Activated gamma-delta T cell treated with Interleukin-2 at 50 U/mL for 16 hours (primary cell): ENCODE results near the gene RASAL1.
A peak's percentile ranks its signal among the peaks of the same experiment; 100 is the strongest.

Experiments used
- DNase-seq: peaks from one replicate; pipeline ENCODE4 v3.0.0-alpha.2; 2020

RASAL1 gene

GRCh38 chr12:113162102-113163029, 26.8 kb upstream of the RASAL1 start:
- DNase-seq = no peak

- no peak for DNase-seq
Observed at GRCh38 chr12:113161415-113162016, 26.0 kb upstream of the RASAL1 start.

GRCh38 chr12:113159937-113160336, 24.4 kb upstream of the RASAL1 start:
- no peak for DNase-seq

GRCh38 chr12:113158439-113159203, 23.1 kb upstream of the RASAL1 start:
- no peak for DNase-seq

GRCh38 chr12:113157218-113157859, 21.8 kb upstream of the RASAL1 start:
- DNase-seq = no peak

DNA sequence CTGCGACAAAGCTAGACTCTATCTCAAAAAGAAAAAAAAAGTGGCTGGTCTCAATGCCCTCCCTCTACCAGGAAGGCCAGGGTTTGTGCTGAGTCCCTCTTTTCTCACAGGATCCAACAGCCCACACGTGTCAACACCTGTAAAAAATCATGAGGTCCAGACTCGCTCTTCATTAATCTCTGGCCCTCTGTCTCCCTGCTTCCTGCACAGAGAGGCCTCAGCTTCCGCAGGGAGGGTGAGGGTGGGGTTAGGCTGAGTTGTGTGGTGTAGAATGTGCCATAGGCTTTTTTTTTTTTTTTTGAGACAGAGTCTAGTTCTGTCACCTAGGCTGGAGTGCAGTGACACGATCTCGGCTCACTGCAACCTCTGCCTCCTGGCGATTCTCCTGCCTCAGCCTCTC, 20.1 kb upstream of the RASAL1 start:
- DNase-seq = no peak

GRCh38 chr12:113155060-113155459, 19.5 kb upstream of the RASAL1 start:
- no peak for DNase-seq

DNA sequence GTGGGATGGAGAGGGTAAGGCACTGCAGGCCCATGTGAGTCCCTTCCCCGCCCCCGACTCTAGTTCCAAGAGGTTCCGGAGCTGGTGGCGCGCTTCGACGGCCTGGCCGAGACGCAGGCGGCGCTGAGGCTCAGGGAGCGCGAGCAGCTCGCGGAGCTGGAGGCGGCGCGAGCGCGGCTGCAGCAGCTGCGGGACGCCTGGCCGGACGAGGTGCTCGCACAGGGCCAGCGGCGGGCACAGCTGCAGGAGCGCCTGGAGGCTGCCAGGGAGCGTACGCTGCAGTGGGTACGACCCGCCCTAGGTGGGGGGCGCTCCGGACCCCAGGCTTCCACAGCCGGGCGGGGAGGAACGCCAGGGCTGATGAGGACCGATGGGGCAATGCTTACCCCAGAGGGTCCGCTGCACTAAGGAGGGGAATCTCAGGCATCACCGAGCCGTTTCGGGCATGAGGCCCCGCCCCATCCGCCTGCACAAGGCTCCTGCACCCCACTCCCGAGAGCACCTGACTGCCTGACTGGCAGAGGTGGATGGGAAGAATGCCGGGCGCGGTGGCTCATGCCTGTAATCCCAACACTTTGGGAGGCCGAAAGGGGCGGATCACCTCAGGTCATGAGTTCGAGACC, 18.9 kb upstream of the RASAL1 start:
- no peak for DNase-seq

DNA sequence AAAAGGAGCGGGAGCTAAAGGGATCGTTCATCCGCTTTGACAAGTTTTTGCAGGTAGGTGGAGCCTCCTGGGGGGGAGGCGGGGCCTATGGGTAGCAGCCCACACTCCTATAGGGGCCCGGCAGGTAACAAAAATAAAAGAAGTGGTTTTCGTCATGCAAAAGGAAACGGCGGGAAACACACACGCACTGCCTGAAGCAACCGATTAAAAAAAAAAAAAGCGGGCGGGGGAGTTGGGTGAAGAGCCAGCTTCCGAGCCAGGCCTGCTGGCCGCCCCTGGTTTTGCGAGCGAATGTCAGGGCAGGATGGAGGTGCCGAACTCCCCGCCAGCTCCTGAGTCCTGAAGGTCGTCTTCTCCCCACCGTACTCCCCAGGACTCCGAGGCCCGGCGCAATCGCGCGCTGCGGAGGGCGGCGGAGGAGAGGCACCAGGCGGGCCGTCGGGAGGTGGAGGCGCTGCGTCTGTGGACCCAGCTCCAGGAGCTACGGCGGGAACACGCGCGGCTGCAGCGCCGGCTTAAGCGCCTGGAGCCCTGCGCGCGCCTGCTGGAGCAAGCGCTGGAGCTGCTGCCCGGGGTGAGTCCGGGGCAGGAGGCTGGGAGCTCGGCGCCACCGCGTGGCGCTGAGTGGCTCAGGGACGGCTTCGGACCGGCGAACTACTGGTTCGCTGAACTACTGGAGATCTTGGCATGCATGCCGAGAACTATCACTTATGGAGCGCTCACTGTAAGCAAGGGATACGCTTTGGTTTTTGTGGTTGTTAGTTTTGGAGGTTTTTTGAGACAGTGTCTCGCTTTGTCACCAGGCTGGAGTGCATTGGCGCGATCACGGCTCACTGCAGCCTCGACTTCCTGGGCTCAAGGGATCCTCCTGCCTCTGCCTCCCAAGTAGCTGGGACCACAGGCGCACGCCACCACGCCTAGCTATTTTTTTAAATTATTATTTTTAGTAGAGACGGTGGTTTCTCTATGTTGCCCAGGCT, 17.6 kb upstream of the RASAL1 start:
- DNase-seq = peak; percentile 43

DNA sequence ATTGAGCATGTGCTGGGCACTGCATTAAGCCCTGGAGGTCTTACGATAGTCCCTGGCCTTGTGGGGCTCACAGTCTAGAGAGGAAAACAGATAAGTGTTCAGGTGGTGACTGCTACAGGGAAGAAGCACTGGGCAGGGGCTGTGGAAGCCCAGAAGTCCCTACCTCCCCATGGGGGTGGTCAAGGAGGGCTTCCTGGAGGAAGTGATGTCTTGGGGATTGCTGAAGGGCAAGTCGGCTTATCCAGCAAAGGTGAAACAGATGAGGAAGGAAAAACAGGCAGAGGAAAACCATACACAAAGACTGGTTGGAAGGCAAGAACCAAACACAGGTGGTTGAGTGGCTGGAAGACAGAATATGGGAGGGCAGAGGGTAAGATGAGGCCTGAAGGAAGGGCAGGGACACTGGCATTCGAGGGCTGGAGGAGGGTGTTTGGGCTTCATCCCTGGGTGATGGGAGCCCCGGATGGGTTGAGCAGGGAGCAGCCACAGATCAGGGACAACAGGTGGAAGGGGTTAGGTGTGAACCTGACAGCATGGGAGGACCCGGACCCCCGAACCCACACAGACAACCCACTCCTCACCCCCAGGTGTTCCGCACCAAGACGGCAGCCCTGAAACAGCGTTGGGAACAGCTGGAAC, 16.8 kb upstream of the RASAL1 start:
- no peak for DNase-seq

- DNase-seq = no peak
Observed at GRCh38 chr12:113151655-113152054, 16.1 kb upstream of the RASAL1 start.

DNA sequence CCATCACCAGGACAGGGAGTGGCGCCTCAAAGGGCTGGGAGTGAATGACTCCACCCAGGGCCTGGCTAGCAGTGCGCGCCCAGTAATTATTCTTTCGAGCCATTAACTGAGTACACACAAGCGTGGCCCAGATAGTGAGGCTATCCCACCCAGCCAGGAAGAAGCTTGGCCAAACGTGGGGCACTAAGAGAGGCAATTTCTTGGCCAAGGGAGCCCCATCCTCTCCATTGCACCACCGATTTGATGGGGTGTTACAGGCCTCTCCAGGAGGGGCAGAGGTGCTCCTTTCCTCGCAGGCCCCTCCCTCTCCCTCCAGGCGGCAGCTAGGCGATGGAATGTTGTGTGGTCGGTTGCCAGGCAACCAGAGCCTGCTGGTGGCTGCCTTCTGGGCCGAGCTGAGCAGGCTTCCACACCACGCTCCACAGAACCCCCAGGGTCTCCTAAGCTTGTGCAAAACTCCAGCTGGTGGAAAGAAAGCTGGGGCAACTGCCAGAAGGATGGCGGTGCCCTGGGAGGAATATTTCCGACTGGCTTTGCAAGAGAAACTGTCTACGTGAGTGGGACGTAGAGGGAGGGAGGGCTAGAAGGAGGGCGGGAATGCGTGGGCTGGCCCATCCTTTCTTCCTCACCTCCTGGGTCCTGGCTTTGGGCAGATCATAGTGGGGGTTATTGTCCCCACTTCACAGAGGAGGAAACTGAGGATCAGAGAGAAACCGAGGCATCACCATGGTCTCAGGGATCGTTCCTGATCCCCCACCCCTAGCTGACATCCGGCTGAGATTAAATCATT, 14.0 kb upstream of the RASAL1 start, which contains the start of gene CFAP73:
CFAP73 (plus strand) TSS at position 364 of the 790 bp plus-strand sequence; CDS start at position 498, 134 bp downstream.
- no peak for DNase-seq

DNA sequence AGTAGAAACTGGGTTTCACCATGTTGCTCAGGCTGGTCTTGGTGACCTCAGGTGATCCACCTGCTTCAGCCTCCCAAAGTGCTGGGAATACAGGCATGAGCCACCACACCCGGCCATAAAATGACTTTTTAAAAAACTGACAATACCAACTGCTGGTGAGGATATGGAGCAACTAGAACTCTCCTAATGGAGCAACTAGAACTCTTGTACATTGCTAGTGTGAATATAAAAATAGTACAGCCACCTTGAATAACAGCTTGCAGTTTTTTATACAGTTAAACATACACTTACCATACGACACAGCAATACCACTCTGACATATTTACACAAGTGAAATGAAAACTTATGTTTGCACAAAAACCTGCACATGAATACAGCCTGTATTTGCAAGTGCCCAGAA, 11.4 kb upstream of the RASAL1 start:
- DNase-seq = no peak

- DNase-seq = no peak
Observed at GRCh38 chr12:113145720-113146551, 10.4 kb upstream of the RASAL1 start.

DNA sequence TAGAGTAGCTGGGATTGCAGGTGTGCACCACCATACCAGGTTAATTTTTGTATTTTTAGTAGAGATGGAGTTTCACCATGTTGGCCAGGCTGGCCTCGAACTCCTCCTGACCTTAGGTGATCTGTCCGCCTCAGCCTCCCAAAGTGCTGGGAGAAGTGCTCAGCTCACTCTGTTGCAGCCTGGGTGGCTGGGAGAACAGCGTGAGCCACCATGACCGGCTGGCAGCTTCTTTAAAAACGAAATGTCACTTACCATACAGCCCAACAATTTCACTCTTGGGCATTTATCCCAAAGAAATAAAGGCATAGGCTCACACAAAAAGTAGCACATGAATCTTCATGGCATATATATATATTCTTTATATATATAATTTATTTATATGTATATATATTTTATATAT, 9.2 kb upstream of the RASAL1 start:
- DNase-seq = no peak

GRCh38 chr12:113143959-113144358, 8.4 kb upstream of the RASAL1 start:
- DNase-seq = no peak

DNA sequence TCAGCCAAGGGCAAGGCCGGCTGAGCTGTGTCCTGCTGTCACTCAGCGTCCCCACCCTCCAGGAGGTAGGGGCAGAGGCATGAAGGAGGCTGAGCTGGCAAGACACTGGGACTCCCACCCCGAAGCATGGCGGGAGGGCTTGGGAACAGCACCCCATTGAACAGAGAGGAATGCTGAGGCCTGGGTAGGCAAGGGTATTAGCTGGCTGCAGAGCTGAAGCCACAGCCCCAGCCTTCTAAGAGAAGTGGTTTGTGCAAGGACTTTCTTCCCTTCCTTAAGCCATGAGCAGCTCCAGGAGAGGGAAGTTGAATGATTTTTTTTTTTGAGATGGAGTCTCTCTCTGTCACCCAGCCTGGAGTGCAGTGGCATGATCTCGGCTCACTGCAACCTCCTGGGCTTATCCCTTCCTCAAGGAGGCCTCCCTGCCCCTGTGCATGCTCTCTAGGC, 7.3 kb upstream of the RASAL1 start:
- DNase-seq = no peak

GRCh38 chr12:113142173-113142885, 6.8 kb upstream of the RASAL1 start:
- DNase-seq = no peak
